OCI-M1 (cell line): ENCODE measurements around the gene TDRD9.
"Not testable (repeated sequence)": the region's sequence is repeated elsewhere in the genome, so short reads cannot be mapped to it uniquely, and the experiment has no call there.

Source experiments
- DNase-seq: peaks from one replicate; lab custom pipeline; 2025; lab: John Stamatoyannopoulos, UW

Gene TDRD9, protein sequence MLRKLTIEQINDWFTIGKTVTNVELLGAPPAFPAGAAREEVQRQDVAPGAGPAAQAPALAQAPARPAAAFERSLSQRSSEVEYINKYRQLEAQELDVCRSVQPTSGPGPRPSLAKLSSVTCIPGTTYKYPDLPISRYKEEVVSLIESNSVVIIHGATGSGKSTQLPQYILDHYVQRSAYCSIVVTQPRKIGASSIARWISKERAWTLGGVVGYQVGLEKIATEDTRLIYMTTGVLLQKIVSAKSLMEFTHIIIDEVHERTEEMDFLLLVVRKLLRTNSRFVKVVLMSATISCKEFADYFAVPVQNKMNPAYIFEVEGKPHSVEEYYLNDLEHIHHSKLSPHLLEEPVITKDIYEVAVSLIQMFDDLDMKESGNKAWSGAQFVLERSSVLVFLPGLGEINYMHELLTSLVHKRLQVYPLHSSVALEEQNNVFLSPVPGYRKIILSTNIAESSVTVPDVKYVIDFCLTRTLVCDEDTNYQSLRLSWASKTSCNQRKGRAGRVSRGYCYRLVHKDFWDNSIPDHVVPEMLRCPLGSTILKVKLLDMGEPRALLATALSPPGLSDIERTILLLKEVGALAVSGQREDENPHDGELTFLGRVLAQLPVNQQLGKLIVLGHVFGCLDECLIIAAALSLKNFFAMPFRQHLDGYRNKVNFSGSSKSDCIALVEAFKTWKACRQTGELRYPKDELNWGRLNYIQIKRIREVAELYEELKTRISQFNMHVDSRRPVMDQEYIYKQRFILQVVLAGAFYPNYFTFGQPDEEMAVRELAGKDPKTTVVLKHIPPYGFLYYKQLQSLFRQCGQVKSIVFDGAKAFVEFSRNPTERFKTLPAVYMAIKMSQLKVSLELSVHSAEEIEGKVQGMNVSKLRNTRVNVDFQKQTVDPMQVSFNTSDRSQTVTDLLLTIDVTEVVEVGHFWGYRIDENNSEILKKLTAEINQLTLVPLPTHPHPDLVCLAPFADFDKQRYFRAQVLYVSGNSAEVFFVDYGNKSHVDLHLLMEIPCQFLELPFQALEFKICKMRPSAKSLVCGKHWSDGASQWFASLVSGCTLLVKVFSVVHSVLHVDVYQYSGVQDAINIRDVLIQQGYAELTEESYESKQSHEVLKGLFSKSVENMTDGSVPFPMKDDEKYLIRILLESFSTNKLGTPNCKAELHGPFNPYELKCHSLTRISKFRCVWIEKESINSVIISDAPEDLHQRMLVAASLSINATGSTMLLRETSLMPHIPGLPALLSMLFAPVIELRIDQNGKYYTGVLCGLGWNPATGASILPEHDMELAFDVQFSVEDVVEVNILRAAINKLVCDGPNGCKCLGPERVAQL (N-terminal part only)

DNA sequence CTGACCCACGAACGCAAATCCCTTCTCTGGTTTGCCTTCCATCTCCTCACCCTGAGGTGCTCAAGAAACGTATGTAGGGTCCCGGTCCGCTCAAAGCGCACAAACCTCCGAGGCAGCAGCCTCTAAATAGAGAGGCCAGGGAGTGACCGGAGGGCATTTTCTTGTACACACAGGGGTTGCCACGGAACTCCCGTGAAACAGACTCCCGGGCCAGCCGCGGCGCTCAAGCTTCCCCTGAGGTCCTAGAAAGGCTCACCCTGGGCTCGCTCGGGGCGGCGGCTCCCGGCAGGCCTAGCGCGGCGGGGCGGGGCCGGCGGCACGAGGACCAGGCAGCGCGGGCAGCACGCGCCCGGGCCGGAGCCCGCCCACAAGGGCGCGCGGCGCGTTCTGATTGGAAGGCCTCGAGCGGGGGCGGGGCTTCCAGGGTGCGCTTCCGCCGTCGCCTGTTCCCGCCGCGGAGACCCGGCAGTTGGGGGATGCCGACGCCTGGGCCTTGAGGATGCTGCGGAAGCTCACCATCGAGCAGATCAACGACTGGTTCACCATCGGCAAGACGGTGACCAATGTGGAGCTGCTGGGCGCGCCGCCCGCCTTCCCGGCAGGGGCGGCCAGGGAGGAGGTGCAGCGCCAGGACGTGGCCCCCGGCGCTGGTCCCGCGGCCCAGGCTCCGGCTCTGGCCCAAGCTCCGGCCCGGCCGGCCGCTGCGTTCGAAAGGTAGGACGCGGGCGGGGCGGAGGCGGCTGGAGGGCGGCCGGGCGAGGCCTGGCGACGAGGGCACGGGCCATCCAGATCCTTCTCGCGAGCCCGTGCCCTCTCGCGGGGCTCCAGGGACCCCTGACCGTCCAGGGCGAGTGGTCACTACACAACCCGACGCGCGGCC, at the start of gene TDRD9:
TSS of gene TDRD9 (plus strand) at position 446 of the 880 bp plus-strand sequence. CDS start at position 500, 54 bp downstream.
- DNase-seq = no peak

DNA sequence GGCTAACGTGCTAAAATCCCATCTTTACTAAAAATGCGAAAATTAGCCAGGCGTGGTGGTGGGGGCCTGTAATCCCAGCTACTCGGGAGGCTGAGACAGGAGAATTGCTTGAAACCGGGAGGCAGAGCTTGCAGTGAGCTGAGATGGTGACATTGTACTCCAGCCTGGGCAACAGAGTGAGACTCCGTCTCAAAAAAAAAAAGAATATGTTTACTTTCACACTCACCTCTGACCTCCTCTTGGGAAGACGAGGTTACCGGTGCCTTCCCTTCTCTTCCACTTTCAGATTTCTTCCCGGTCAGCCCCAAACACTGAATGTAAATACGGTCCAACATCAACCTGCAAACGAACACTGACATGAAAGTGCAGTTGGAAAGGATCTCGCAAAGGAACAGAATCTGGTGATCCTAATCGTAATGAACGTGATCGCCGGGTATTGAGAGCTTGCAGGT, 49.1 kb upstream of the TDRD9 start:
- no peak for DNase-seq

DNA sequence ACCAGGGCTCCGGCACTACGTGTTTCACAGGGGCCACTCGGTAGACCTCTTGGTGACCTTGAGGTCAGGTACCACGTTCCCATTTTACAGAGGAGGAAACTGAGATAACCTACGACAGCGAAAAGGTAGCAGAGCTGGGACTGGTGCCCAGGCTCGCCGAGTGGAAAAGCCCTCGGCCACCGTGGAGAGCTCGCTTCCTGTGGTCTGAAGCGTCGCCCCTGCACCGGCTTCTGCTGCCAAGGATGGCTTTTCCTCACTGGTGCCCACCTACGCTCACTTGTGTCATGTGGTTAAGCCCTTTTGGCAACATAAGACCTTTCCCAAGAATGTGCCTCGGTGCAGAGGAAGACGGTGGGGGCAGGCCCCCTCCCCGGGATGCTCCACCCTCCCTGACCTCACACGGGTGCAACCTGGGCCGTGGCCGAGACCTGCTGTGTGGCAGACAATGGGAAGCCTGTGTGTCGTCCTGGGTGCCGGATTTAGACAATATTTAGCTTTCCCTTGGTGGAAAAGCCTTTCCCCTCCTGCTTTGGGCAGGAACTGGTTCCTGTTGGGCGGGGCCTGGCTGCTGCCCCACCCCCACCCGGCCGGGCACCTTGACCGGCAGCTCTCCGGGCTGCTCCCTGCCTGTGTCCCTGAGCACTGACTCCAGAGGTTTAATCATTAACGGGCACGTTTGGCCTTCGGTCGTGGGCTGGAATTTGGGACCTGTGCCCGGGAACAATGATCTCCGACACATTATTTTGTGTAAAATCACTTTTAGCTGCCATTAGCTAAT, 48.5 kb upstream of the TDRD9 start:
- DNase-seq = no peak

DNA sequence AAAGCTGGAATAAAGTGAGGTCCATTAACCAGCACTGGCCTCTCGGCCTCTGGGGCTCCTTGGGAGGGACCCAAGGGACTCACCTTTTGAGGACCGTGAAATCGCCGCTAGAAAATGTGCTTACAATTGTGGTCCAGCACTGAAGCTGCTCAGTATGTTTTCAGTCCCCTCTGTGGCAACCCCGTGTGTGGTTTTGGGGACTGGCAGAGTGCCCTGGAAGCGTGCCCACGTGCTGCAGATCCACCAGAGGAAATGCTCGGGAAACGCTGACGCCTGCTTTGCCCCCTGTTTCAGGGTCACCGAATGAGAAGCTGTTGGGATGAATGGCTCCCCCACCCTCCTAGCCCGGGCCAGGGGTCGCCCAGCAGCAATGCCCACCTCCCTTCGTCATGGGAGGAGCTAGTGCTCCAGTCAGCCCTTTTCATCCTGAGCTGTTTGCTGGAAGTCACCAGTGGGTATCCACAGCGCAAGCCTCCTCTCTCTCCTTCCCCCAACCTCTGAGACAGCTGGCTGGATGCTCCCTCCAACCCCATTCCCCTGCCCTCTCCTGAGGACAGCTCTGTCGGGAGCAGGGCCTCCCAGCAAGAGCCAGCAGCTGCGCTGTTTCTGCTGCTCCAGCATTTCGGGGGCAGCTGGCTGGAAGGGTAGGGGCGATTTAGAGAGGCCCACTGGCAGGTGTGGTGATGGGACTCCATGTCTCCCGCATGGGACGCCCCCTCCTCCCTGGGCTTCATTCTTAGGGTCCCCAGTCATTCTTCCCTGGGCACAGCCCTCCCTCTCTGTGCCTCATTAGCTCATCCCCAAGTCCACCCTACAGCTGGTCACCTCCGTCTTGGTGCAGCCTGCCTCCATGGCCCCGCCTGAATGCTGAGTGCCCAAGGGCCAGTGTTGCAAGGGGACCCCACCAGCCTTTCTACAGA, 47.6 kb upstream of the TDRD9 start:
- no peak for DNase-seq

DNA sequence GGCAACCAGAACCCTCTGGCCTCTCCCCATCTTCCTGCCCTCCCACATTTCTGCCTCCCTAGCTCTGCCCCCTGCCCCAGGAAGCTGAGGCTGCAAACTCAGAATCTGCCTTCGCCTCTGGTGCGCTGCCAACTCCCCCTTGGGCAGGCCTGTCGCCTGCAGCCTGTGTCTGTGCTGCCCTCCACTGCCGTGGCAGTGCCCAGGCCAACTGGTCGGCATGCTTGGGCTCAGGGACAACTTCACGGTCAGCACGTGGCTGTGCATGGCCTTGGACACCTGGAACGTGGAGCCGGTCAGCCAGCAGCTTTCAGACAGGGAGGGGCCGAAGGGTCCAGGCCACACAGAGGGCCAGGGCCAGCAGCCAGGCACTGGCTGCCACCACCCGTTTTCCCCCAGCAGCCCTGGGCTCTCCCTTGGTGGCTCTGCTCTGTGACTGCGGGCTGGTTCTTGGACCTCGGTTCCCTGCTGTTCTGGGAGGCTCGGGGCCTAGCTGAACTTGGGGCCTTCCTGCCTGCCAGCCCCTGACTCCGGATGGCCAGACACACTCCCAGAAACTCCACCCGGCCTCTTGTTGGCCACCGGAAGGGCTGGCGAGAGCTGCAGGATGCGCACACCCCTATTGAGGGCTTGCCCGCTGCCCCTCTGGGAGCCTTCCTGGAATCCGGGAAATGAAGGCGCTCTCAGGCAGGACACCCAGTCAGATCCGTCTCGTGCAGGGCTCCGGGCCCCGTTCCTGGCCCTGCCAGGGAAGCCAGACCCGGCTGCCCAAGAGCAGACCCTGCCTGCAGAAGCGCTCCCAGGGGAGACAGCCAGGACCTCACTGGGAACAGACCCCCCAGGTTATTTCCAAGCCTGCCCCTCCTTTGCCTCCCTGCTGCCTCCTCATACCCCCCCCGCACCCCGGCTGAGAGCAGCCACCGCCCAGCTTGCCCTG, 46.7 kb upstream of the TDRD9 start:
- no peak for DNase-seq

DNA sequence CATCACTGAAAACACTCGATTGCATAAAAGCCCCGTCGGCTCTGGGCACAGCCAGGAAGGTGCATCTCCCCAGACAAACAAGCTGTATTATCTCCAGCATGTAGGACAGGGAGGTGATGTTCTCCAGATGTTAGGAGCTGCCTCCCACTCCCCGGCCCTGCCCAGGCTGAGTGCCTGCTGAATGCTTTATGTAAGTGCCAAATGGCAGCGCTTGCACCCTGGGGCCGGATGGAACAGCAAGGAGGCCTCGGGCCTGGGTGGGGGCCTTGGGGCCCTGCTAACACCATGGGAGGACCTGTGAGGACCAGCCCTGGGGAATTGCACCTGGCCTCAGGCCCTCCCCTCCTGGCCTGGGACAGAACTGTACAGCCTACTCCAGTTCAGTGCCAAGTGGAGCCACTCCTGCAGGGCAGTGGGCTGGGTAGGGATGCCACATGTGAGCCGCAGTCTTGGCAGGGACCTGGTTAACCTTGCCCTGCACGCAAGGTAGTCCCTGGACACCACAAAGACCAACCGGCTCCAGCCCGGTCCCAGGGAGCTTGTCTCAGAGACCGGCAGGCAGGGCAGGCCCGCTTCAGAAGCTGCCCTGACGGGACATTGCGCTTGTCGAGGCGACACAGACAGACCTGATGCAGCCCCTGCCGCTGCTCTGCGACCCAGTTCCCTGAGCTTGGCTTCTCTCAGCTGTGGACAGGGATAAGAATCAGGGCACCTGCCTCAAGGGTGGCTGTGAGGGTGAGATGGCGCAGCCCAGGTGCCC, 45.6 kb upstream of the TDRD9 start:
- no peak for DNase-seq

DNA sequence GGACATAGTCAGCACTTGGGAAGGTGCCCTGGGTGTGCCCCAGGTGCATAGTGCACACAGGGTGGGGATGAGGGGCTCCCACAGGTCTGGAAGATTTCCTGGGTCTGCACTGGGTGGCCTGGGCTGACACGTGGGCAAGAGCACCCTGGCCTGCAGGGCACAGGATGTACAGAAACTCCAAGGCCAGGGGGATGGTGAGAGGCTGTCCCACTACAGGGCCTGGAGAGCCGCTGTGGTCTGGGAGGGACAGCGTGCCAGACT, 45.1 kb upstream of the TDRD9 start:
- no peak for DNase-seq

DNA sequence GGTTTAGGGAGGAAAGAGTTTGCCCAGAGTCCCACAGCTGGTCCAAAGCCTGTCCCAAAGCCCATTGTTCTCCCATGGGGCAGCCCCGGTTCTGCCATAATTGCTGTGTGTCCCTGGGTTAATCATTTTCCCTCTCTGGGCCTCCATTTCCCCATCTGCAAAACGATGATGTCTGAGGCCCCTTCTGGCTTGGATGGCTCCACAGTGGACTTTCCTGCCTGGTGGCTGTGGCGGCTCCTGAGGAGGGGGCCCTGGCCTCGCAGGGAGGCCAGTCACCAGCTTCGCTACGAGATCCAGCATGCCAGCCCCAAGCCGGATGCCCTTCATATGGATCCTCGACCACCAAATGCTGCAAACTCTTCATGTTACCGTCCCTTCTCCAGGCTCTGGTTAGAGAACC, 43.4 kb upstream of the TDRD9 start:
- DNase-seq = no peak

DNA sequence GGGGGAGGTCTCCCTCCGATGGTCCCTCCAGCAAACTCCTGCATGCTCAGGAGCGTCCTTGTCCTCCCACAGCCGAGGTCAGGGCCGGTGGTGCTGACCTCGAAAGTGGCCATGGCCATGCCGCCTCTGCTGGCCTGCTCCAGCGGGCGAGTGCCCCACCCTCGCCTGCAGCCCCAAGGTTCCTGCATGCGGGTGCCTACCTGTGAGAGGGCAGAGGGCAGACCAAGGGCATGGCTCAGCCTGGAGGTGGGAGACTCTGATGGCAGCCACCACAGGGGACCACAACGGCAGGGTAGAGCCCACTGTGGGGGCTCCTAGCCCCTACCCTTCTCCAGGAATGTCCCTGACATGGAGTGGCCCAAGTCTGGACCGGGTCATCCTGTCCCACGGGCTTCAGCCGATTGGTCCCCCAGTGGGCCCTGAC, 42.7 kb upstream of the TDRD9 start:
- no peak for DNase-seq

DNA sequence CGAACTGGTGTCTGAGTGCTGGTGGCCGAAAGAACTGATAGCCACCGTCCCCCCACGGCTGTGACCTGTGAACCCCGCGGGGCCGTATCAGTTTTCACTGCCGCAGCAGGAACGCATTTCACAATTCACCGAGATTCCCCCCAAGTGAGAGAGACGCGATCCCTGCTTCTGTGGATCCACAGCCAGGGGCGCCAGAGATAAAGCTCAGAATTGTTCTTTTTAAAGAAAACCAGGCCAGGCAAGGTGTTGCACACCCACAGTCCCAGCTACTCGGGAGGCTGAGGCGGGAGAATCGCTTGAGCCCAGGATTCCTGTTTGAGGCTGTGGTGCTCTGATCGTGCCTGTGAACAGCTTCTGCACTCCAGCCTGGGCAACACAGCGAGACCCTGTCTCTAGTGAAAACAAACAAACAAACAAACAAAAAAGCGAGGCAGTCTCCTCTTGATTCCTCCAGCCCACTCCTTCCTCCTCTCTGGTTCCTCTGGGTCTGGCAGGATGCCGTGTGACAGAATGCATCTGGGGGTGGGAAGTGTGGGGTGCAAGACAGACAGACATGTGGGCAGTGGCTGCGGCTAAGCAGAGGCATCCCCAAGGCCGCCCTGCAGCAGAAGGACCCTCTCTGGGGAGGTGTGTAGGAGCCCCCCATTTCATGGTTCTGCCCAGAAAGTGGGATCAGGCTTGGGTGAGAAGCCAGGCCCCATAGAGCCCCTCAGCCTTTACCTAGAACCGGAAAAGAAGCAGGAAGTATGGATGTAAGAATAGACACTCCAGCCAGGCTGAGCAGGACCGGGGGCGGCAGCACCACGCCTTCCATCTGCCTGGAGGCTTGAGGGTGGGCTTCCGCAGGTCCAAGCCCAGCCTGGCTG, 41.7 kb upstream of the TDRD9 start:
- DNase-seq = peak; percentile 12

DNA sequence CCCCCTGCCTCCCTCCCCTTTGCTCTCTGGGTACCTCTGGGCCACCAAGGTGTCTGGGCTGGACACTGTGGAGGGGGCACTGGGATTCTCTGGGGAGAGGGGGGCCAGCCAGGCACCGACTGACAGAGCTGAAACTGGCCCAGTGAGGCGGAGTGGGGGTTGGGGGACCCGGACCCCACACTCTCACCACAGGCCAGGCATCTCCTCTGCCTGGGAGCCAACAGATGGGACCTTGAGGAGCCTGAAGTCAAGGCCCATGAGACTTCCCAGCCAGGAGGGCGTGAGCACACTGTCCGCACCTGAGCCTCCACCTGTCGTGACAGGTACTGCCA, 41.1 kb upstream of the TDRD9 start:
- DNase-seq = no peak

DNA sequence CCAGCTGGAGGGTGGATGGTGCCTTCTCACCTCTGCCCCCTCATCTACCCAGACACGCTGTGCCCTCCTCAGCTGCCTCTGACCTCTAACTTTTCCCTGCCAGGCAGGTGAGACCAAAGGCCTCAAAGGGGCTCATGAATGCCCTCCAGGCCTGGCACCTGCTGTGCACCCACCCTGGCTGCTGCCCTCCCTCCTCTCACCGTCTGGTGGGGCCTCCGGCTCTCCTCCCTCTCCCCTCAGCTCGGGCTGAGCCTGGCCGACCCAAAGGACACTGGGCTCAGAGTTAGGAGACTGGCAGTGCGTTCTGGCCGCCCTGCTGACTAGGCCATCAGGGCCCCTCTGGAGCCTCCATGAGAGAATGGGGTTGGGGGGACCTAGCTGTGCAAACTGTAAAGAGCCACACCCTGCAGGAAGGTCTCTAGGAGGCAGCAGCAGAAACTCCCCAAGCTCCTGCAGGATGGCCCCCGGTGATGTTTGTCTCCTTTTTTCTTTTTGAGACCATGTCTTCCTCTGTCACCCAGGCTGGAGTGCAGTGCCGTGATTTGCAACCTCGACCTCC, 40.6 kb upstream of the TDRD9 start:
- no peak for DNase-seq

DNA sequence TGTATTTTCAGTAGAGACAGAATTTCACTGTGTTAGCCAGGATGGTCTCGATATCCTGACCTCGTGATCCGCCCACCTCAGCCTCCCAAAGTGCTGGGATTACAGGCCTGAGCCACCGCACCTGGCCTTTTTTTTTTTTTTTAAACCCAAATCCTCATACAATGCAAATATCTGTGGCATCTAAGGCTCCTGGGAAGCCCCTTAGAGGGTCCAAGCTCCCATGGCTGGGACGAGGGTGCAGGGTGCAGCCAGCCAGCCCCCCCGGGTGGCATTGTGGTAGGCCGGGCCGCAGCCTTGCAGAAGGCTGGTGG, 39.3 kb upstream of the TDRD9 start:
- not testable (repeated sequence) for DNase-seq

DNA sequence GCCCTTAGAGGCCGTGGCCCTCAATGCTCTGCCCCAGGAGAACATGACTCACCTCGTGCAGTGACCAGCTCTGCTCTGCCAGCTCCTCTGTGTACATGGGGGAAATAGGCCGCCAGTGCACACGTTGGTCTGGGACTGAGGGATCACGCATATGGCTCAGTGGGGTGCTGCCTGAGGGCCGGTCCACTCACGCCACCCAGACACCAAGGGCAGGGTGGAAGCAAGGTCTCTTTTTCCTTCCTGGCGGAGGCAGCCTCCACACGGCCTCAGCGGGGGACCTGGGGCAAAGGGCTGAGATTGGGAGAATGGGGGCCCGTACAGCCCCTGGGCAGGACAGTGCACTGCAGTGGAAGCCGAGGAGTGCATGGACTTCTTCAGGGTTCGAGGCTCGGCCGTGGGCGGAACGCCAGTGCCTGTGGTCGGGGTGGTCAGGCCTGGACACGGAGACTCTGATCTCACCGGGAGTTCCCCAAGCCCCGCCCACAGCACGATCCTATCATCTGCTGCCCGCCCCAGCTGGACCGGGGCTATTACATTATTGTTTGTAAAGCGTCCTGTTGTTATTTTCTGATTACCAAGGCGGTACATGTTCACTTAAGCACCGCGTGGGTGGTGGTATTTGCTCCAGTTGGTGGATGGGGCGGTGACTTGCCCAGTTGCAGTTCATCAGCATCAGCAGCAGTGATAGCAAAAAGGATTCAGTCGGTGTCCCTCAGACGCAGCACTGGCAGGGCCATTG, 38.8 kb upstream of the TDRD9 start:
- peak; percentile 44 for DNase-seq

DNA sequence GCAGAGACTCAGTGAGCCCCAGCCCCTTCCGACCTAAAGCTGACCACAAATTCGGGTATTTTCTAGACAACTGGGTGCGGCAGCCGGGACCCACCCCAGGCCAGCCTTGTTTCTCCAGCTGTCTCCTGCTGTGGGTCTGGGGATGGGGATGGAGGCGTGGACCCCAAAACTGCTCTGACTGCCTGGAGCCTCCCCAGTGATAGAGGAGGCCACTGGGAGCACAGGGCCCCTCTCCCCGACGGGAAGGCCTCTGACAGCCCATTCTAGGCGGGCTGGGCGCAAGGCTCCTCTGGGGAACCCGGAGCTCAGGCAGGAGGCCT, 38.2 kb upstream of the TDRD9 start:
- DNase-seq = no peak
